Left ventricle myocardium inferior (tissue), 1 donor: ENCODE results near the gene GIPC3. TPM values are rescaled to one million over a fixed set of nuclear protein-coding genes. Genes with fewer than 3 reads are reported as not detected.
"Not testable (repeated sequence)": the region's sequence is repeated elsewhere in the genome, so short reads cannot be mapped to it uniquely, and the experiment has no call there.

Experiments
- DNase-seq: peaks from one replicate; pipeline ENCODE4 v3.0.0-alpha.2; 2020
- H3K27ac ChIP-seq: fragments of 200-600 bp; replicated peaks from 2 replicates; pipeline ENCODE4 v1.8.0; 2021
- H3K27me3 ChIP-seq: fragments of 200-600 bp; 2 replicates; pipeline ENCODE4 v1.8.0; 2021; ENCODE audit warnings: low read depth
- H3K36me3 ChIP-seq: fragments of 200-600 bp; 2 replicates; pipeline ENCODE4 v1.8.0; 2021
- H3K4me1 ChIP-seq: fragments of 200-600 bp; 2 replicates; pipeline ENCODE4 v1.8.0; 2021
- H3K4me3 ChIP-seq: fragments of 200-600 bp; 2 replicates; pipeline ENCODE4 v1.8.0; 2021; ENCODE audit warnings: mild to moderate bottlenecking, moderate library complexity
- H3K9me3 ChIP-seq: fragments of 200-600 bp; replicated peaks from 2 replicates; pipeline ENCODE4 v1.8.0; 2021
- intact Hi-C: fragments of 100-400 bp; cut with micrococcal nuclease; formaldehyde crosslinking; loops from one replicate; pipeline ENCODE4 v1.11.0; 2022
- total RNA-seq: library from RNA; stranded (reverse); fragmentation: NEBNext Ultra II Directional; extraction: Animal tissue kit (Norgen Biotek cat#: 25700); gene quantifications from one replicate; pipeline ENCODE4 v1.2.1, GENCODE V29; 2021
- TF ChIP-seq, protein P1 (sequence below): fragments of 200-600 bp; IDR thresholded peaks from 2 replicates; pipeline ENCODE4 v1.8.0; 2021; ENCODE audit warnings: antibody characterized with exemption, mild to moderate bottlenecking, borderline replicate concordance
- donor health status: DM: no; HTN: yes; CAD: no; lungs with severe emphysema.

GIPC3 gene
- total RNA-seq, 1 donor from 2014 or later: 1.6 TPM

GRCh38 chr19:3557461-3558248, 27.6 kb upstream of the GIPC3 start, which contains the start of gene MFSD12:
Gene MFSD12 (minus strand): TSS chr19:3557586. CDS start chr19:3557403, 183 bp downstream.
- no peaks in the 10 kb centered on the region for H3K9me3 ChIP-seq
- peak within 1 kb of the TSS; percentile 85 for H3K27ac ChIP-seq
- no peaks in the 10 kb centered on the region for H3K36me3 ChIP-seq
- intact Hi-C loops: no loop called here
- H3K4me3 ChIP-seq: peak within 1 kb of the TSS; percentile 79
- H3K4me1 ChIP-seq: peaks cover 44% of the 10 kb centered on the region
- DNase-seq: peak; percentile 96
- H3K27me3 ChIP-seq: no peaks in the 10 kb centered on the region
- TF ChIP-seq, protein P1, sequence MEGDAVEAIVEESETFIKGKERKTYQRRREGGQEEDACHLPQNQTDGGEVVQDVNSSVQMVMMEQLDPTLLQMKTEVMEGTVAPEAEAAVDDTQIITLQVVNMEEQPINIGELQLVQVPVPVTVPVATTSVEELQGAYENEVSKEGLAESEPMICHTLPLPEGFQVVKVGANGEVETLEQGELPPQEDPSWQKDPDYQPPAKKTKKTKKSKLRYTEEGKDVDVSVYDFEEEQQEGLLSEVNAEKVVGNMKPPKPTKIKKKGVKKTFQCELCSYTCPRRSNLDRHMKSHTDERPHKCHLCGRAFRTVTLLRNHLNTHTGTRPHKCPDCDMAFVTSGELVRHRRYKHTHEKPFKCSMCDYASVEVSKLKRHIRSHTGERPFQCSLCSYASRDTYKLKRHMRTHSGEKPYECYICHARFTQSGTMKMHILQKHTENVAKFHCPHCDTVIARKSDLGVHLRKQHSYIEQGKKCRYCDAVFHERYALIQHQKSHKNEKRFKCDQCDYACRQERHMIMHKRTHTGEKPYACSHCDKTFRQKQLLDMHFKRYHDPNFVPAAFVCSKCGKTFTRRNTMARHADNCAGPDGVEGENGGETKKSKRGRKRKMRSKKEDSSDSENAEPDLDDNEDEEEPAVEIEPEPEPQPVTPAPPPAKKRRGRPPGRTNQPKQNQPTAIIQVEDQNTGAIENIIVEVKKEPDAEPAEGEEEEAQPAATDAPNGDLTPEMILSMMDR: no peak

- no peaks in the 10 kb centered on the region for H3K9me3 ChIP-seq
- no peaks in the 10 kb centered on the region for H3K36me3 ChIP-seq
- no peak overlapping the region for H3K4me3 ChIP-seq
- no peak overlapping the region for H3K27ac ChIP-seq
- H3K4me1 ChIP-seq: no peaks in the 10 kb centered on the region
- no peaks in the 10 kb centered on the region for H3K27me3 ChIP-seq
- intact Hi-C loops: no loop called here
- DNase-seq: no peak
- TF ChIP-seq, protein P1: no peak
Measured at GRCh38 chr19:3563709-3564524, 21.4 kb upstream of the GIPC3 start.

GRCh38 chr19:3565139-3565538, 20.1 kb upstream of the GIPC3 start:
- Histone ChIP-seq H3K9me3 (no peaks in the 10 kb centered on the region), H3K27ac (no peak overlapping the region), H3K27me3 (no peaks in the 10 kb centered on the region), H3K4me3 (no peak overlapping the region), H3K36me3 (no peaks in the 10 kb centered on the region), H3K4me1 (no peaks in the 10 kb centered on the region)
- intact Hi-C loops: no loop called here
- TF ChIP-seq, protein P1: no peak
- DNase-seq: no peak

DNA sequence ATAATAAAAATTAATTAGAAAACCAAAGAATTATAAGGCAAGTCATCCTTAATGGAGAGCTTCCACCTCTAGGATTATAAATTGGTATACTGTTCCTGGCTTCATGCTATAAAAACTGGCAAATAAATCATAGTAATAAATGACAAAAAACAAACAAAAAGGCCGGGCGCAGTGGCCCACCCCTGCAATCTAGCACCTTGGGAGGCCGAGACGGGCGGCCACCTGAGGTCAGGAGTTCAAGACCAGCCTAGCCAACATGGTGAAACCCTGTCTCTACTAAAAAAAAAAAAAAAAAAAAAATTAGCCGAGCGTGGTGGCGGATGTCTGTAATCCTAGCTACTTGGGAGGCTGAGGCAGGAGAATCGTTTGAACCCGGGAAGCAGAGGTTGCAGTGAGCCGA, 15.2 kb upstream of the GIPC3 start:
- intact Hi-C loops, DNase-seq, H3K4me3 ChIP-seq, H3K27me3 ChIP-seq, H3K27ac ChIP-seq, H3K36me3 ChIP-seq, H3K9me3 ChIP-seq: not testable (repeated sequence)
- H3K4me1 ChIP-seq: peaks cover 18% of the 10 kb centered on the region

DNA sequence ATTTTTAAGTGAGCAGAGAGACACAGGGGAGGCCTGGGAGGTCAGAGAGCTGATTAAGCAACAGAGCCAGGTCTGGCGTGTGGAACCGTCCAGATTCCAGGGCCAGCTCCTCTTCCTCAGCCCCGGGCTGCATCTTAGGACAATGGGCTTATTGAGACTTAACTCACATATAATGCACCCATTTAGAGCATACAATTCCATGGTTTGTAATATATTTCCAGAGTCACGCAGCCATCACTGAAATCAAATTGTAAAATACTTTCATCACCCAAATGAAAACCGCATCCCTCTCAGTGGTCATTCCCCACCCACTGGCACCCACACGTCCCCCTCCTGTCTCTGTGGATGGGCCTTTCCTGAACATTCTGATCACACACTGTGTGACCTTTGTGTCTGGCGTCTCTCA, 14.7 kb upstream of the GIPC3 start:
- intact Hi-C loops: no loop called here
- Histone ChIP-seq H3K27me3 (no peaks in the 10 kb centered on the region), H3K4me3 (no peak overlapping the region), H3K27ac (no peak overlapping the region), H3K9me3 (no peaks in the 10 kb centered on the region), H3K36me3 (peaks cover 2% of the 10 kb centered on the region), H3K4me1 (peaks cover 21% of the 10 kb centered on the region)
- TF ChIP-seq, protein P1: no peak
- no peak for DNase-seq
